CD8-positive, alpha-beta memory T cell (primary cell): ENCODE data around the gene ZNF221. TPM values are rescaled to one million over a fixed set of nuclear protein-coding genes. Genes with fewer than 3 reads are reported as not detected.
A peak's percentile ranks its signal among the peaks of the same experiment; 100 is the strongest.

Experiments used
- CTCF ChIA-PET: fragments of 350-600 bp; sonication (Branson Sonifier 250); formaldehyde crosslinking; loops from one replicate; lab custom pipeline; 2021; ENCODE audit warnings: antibody characterized with exemption; lab: Charles Lee
- POLR2A ChIA-PET: fragments of 350-600 bp; sonication (Branson Sonifier 250); formaldehyde crosslinking; loops from one replicate; lab custom pipeline; 2021; ENCODE audit warnings: antibody characterized with exemption; lab: Charles Lee
- DNase-seq, 5 donors: peaks; one replicate each; pipeline versions ENCODE4 v3.0.0 to v3.0.0-alpha.2; 2020 to 2022; ENCODE audit warnings: mixed read lengths in 1 of 5
- H3K27ac ChIP-seq: one replicate; pipeline ENCODE4 v1.7.0; 2013; ENCODE audit warnings: low read depth, mild to moderate bottlenecking, low read length, moderate library complexity
- H3K27me3 ChIP-seq: 2 replicates; pipeline ENCODE4 v1.7.0; 2013; ENCODE audit warnings: low read length, mild to moderate bottlenecking; ENCODE audit not compliant: insufficient read depth, poor library complexity, severe bottlenecking
- H3K36me3 ChIP-seq: 2 replicates; pipeline ENCODE4 v1.7.0; 2013; ENCODE audit warnings: mild to moderate bottlenecking, low read length, moderate library complexity; ENCODE audit not compliant: insufficient read depth
- H3K4me1 ChIP-seq: 2 replicates; pipeline ENCODE4 v1.7.0; 2013; ENCODE audit warnings: mild to moderate bottlenecking, low read length, moderate library complexity; ENCODE audit not compliant: insufficient read depth
- H3K4me3 ChIP-seq: 2 replicates; pipeline ENCODE4 v1.7.0; 2013; ENCODE audit warnings: mild to moderate bottlenecking, low read length
- H3K9me3 ChIP-seq: 2 replicates; pipeline ENCODE4 v1.7.0; 2013; ENCODE audit warnings: mild to moderate bottlenecking, low read length
- H3K27ac Mint-ChIP-seq, 8 donors: one replicate each; pipeline ENCODE4 v1.8.0; 2020 to 2021; ENCODE audit warnings: mixed read lengths in 8 of 8, mild to moderate bottlenecking in 6 of 8, inconsistent platforms in 3 of 8, moderate library complexity in 3 of 8
- H3K27me3 Mint-ChIP-seq, 2 donors: one replicate each; pipeline ENCODE4 v1.8.0; 2020 to 2021; ENCODE audit warnings: mixed read lengths in 2 of 2, mild to moderate bottlenecking in 1 of 2, moderate library complexity in 1 of 2
- H3K36me3 Mint-ChIP-seq, 3 donors: one replicate each; pipeline ENCODE4 v1.8.0; 2020 to 2021; ENCODE audit warnings: mixed read lengths in 3 of 3, inconsistent platforms in 1 of 3, mild to moderate bottlenecking in 1 of 3
- H3K4me1 Mint-ChIP-seq, 3 donors: one replicate each; pipeline ENCODE4 v1.8.0; 2020 to 2021; ENCODE audit warnings: mixed read lengths in 3 of 3, inconsistent platforms in 1 of 3, mild to moderate bottlenecking in 1 of 3
- H3K4me3 Mint-ChIP-seq, 7 donors: one replicate each; pipeline ENCODE4 v1.8.0; 2020 to 2021; ENCODE audit warnings: mixed read lengths in 7 of 7, mild to moderate bottlenecking in 6 of 7, moderate library complexity in 4 of 7, inconsistent platforms in 2 of 7
- H3K9me3 Mint-ChIP-seq, 5 donors: one replicate each; pipeline ENCODE4 v1.8.0; 2020 to 2022; ENCODE audit warnings: mixed read lengths in 5 of 5, mild to moderate bottlenecking in 3 of 5, moderate library complexity in 2 of 5, inconsistent platforms in 1 of 5
- polyA plus RNA-seq: library from polyadenylated mRNA; unstranded; fragments of 300-500 nt; fragmentation: Illumina TruSeq; gene quantifications from one replicate; pipeline ENCODE4 v1.2.3, GENCODE V29; 2021
- total RNA-seq, 2 experiments: library from RNA; stranded (reverse); gene quantifications; one replicate each; pipeline ENCODE4 v1.2.3, GENCODE V29; 2021

Gene ZNF221
- total and polyA plus RNA-seq, 3 experiments from 2014 or later: 1.7 to 3.3 (median 1.8) TPM

DNA sequence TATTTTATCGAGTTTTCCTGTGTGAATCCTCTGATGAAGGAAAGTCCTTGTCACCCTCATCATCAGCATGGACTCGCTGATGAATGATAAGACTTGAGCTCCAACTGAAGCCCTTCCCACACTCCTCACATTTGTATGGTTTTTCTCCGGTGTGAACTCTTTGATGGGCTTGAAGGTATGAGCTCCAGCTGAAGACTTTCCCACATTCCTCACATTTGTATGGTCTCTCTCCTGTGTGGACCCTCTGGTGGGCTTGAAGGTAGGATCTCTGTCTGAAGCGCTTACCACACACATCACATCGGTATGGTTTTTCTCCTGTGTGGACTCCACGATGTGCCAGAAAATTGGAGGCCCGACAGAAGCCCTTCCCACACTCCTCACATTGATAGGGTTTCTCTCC lies 37.6 kb upstream of the ZNF221 start:
- Histone ChIP-seq H3K27me3 (no peaks in the 10 kb centered on the region), H3K9me3 (peaks cover 74% of the 10 kb centered on the region), H3K4me1 (no peaks in the 10 kb centered on the region), H3K27ac (no peak overlapping the region), H3K4me3 (no peak overlapping the region), H3K36me3 (peaks cover 49% of the 10 kb centered on the region)
- no peak for DNase-seq
- no peaks in the 10 kb centered on the region for H3K4me1 Mint-ChIP-seq
- peaks cover 36 to 88% (median 57%) of the 10 kb centered on the region in 3 donors for H3K36me3 Mint-ChIP-seq
- POLR2A ChIA-PET: interaction anchor here (0.5 kb wide), 1 partner anchor 9 kb away, joined by 3 read pairs; no protein-coding TSS in a partner anchor
- H3K27me3 Mint-ChIP-seq: no peaks in the 10 kb centered on the region
- H3K27ac Mint-ChIP-seq: no peak overlapping the region
- H3K4me3 Mint-ChIP-seq: no peak overlapping the region
- peaks cover 77 to 98% (median 95%) of the 10 kb centered on the region in 5 donors for H3K9me3 Mint-ChIP-seq
- CTCF ChIA-PET: no interaction called here

DNA sequence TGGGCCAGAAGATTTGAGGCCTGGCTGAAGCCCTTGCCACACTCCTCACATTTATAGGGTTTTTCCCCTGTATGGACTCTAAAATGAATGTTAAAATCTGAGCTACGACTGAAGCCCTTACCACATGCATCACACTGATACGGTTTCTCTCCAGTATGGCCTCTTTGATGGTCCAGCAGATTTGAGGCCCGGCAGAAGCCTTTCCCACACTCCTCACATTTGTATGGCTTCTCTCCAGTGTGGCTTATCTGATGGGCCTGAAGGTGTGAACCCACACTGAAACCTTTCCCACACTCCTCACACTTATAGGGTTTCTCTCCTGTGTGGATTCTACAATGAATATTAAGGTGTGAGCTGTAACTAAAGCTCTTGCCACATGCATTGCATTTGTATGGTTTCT lies 37.0 kb upstream of the ZNF221 start:
- ChIA-PET POLR2A (no interaction called here), CTCF (no interaction called here)
- Histone ChIP-seq H3K27ac (no peak overlapping the region), H3K36me3 (peaks cover 56% of the 10 kb centered on the region), H3K4me3 (peak overlapping the region; percentile 8), H3K9me3 (peaks cover 79% of the 10 kb centered on the region), H3K27me3 (no peaks in the 10 kb centered on the region), H3K4me1 (no peaks in the 10 kb centered on the region)
- H3K4me1 Mint-ChIP-seq: no peaks in the 10 kb centered on the region
- H3K9me3 Mint-ChIP-seq: peaks cover 70 to 98% (median 94%) of the 10 kb centered on the region in 5 donors
- peaks cover 43 to 90% (median 64%) of the 10 kb centered on the region in 3 donors for H3K36me3 Mint-ChIP-seq
- no peaks in the 10 kb centered on the region for H3K27me3 Mint-ChIP-seq
- no peak overlapping the region for H3K4me3 Mint-ChIP-seq
- no peak for DNase-seq
- H3K27ac Mint-ChIP-seq: no peak overlapping the region

DNA sequence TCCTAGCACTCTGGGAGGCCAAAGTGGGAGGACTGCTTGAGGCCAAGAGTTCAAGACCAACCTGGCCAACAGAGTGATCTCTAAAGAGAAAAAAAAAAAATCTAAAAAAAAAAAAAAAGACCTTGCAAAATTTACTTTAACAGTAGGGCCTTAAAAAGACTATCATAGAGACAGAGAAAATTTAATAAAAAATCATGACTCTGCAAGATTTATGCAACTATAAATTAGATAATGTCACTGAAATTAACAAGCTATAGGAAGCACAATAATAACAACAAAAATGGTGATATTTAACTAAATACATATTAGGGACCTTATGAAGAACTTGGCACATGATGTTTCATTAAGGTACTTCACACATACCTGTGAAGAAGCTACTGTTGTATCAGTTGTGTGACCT lies 27.2 kb upstream of the ZNF221 start:
- Histone ChIP-seq H3K27me3 (no peaks in the 10 kb centered on the region), H3K4me3 (no peak overlapping the region), H3K4me1 (no peaks in the 10 kb centered on the region), H3K36me3 (peaks cover 79% of the 10 kb centered on the region), H3K9me3 (peaks cover 8% of the 10 kb centered on the region), H3K27ac (no peak overlapping the region)
- peaks cover 0 to 5% (median 0%) of the 10 kb centered on the region in 3 donors for H3K4me1 Mint-ChIP-seq
- POLR2A ChIA-PET: no interaction called here
- peaks cover 75 to 97% (median 95%) of the 10 kb centered on the region in 3 donors for H3K36me3 Mint-ChIP-seq
- peaks cover 22 to 63% (median 30%) of the 10 kb centered on the region in 5 donors for H3K9me3 Mint-ChIP-seq
- CTCF ChIA-PET: no interaction called here
- no peak overlapping the region for H3K4me3 Mint-ChIP-seq
- no peak overlapping the region for H3K27ac Mint-ChIP-seq
- H3K27me3 Mint-ChIP-seq: no peaks in the 10 kb centered on the region
- DNase-seq: no peak

DNA sequence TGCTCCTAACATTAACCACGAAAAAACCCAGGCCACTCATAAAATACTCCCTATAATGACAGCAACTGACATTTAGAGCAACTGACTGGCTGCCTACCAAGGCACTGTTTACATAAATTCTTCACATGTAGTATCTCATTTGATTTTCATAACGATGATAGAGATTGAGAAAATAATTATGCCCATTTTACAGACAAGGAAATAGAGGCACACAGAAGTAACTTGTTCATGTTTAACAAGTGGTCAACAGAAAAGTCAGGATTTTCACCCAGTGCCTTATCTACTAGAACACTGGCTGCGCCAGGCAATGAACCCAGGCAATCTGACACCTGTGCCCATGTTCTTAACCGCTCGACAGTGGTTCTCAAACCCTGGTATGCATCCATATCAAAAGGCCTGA lies 22.2 kb upstream of the ZNF221 start:
- H3K27me3 Mint-ChIP-seq: no peaks in the 10 kb centered on the region
- DNase-seq: no peak
- peaks cover 67% of the 10 kb centered on the region for H3K36me3 ChIP-seq
- H3K4me1 ChIP-seq: peaks cover 2% of the 10 kb centered on the region
- H3K9me3 Mint-ChIP-seq: peaks cover 0 to 24% (median 5%) of the 10 kb centered on the region in 5 donors
- H3K27ac Mint-ChIP-seq: no peak overlapping the region
- no peaks in the 10 kb centered on the region for H3K9me3 ChIP-seq
- H3K27ac ChIP-seq: no peak overlapping the region
- H3K4me1 Mint-ChIP-seq: peaks cover 15 to 34% (median 22%) of the 10 kb centered on the region in 3 donors
- peak overlapping the region in 1 of 7 donors; percentile 26 for H3K4me3 Mint-ChIP-seq
- H3K4me3 ChIP-seq: no peak overlapping the region
- no peaks in the 10 kb centered on the region for H3K27me3 ChIP-seq
- ChIA-PET CTCF (no interaction called here), POLR2A (no interaction called here)
- peaks cover 57 to 90% (median 83%) of the 10 kb centered on the region in 3 donors for H3K36me3 Mint-ChIP-seq

DNA sequence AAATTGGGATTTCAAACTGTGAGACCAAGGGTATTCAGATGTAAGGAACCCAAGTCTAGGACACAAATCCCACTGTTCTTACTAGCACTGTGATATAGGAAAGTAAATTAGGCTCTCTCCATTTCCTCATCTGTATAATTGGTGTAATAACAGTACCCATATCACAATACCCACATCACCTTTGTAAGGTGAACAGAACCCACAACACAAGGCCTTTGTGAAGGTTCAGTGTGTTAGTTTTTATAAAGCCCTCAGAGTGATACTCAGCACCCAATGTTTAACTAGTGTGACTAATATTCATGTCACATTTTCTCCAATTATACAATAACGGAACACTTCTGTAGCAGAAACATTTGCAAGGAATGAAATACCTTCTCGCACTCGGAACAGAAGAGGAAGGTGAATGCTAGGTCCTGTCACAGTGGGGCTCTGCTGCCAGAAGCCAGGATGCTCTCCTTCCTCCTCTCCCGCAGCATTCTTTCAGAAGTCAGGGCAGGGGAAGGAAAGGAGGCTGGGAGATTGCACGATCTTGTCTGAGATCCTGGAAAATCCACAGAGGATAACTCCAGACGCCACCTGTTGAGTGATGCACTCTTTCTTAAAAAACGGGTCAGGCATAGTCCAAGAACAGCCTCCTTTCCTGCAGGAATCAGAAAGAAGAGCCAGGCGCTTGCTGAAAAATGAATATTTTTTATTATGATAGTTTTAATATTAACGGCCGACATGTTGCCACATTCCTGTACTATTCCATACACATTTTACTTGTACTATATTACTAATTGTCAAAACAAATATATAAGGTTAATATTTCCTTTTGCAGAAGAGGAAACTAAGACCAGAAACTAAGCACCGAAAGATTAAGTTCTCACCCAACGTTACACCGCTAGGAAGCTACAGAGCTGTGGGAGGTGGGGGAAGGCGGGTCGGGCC lies 16.7 kb upstream of the ZNF221 start:
- Mint-ChIP-seq H3K27me3 (peaks cover 0 to 2% of the 10 kb centered on the region in 2 donors), H3K27ac (peak overlapping the region; percentile 86 to 98 (median 94)), H3K9me3 (peaks cover 0 to 2% (median 0%) of the 10 kb centered on the region in 5 donors), H3K4me3 (peak overlapping the region; percentile 94 to 97 (median 97)), H3K36me3 (peaks cover 22 to 49% (median 34%) of the 10 kb centered on the region in 3 donors), H3K4me1 (peaks cover 29 to 50% (median 43%) of the 10 kb centered on the region in 3 donors)
- POLR2A ChIA-PET: interaction anchor here (0.6 to 1.2 kb wide), 3 partner anchors 67 to 566 kb away, joined by 3 to 4 read pairs (median 4); partner anchors contain the start of genes ZNF180 and ZNF235
- Histone ChIP-seq H3K4me3 (peak overlapping the region; percentile 73), H3K4me1 (peaks cover 13% of the 10 kb centered on the region), H3K27ac (peak overlapping the region; percentile 77), H3K9me3 (no peaks in the 10 kb centered on the region), H3K27me3 (no peaks in the 10 kb centered on the region), H3K36me3 (peaks cover 26% of the 10 kb centered on the region)
- DNase-seq: no peak
- CTCF ChIA-PET: interaction anchor here (1.2 to 1.9 kb wide), 3 partner anchors 16 to 161 kb away, joined by 3 to 8 read pairs (median 7); partner anchors contain the start of genes ZNF221 and ZNF222

DNA sequence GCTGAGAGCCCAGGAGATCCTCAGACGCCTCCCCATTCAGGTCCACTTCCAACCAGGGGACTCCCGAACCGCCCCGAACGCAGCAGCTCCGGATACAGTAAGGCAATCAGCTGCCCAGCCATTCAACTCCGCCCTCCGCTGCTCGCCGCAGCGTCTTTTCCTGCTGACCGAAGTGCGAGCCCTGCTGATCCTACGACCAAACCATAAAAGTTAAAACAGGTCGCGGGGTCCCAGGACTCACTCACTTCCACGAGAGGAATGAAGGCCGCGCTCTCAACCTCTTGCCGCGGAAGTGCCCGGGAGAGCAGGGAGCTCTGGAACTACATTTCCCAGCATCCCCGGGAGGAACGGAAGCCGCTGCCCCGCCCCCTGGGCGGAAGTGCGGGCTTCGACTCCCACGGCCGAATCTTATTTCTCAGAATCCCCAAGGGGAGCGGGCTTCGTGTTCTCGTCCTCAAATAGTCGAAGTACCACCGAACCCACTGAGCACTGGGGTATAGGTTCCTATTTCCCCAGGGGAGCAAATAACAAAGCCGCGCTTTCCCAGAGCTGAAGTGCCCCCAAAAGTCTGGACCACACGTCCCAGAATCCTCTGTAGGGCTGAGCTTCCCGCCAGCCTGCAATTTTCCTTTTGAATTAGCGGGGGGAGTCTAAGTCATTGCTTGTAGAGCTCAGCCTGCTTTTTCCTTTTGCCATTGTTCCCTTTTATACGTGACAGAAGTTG lies 15.9 kb upstream of the ZNF221 start, which contains the start of gene ZNF45:
Gene ZNF45, minus strand, starts transcription at position 298 of the 724 bp plus-strand sequence. CDS start 13,097 bp downstream, outside the sequence.
- peaks cover 3 to 7% (median 5%) of the 10 kb centered on the region in 5 donors for H3K9me3 Mint-ChIP-seq
- POLR2A ChIA-PET: interaction anchor here (0.5 to 1.2 kb wide), 5 partner anchors 66 to 565 kb away, joined by 3 to 4 read pairs (median 4); partner anchors contain the start of genes ZNF180 and ZNF235
- H3K27ac Mint-ChIP-seq: peak within 1 kb of the TSS; percentile 86 to 98 (median 94)
- peaks cover 29 to 50% (median 43%) of the 10 kb centered on the region in 3 donors for H3K4me1 Mint-ChIP-seq
- Histone ChIP-seq H3K4me1 (peaks cover 13% of the 10 kb centered on the region), H3K27me3 (no peaks in the 10 kb centered on the region), H3K27ac (peak within 1 kb of the TSS; percentile 77), H3K36me3 (peaks cover 18% of the 10 kb centered on the region), H3K9me3 (no peaks in the 10 kb centered on the region), H3K4me3 (peak within 1 kb of the TSS; percentile 73)
- CTCF ChIA-PET: interaction anchor here (0.6 to 1.9 kb wide), 5 partner anchors 13 to 160 kb away, joined by 3 to 8 read pairs (median 3); partner anchors contain the start of genes ZNF221 and ZNF222
- peak; percentile 78 to 89 (median 83) for DNase-seq
- H3K4me3 Mint-ChIP-seq: peak within 1 kb of the TSS; percentile 94 to 97 (median 97)
- peaks cover 3 to 4% of the 10 kb centered on the region in 2 donors for H3K27me3 Mint-ChIP-seq
- peaks cover 14 to 41% (median 30%) of the 10 kb centered on the region in 3 donors for H3K36me3 Mint-ChIP-seq

DNA sequence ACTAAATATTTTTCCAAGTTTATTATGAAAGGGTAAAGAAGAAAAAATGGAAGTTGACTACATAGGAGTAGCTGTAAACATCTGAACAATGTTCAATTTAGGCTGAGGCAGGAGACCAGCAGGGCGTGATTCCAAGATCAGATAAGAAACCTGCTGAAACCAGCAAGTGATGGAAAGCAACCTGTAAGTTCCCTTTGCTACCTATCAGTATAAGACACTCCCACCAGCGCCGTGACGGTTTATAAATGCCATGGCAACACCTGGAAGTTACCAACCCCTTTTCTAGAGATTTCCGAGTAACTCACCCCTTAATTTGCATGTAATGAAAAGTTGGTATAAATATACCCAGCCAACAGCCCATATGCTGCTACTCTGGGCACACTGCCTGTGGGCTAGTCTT lies 14.8 kb upstream of the ZNF221 start:
- no peak for DNase-seq
- Mint-ChIP-seq H3K27ac (peak overlapping the region in 2 of 8 donors; percentile 47 to 98), H3K36me3 (peaks cover 11 to 31% (median 22%) of the 10 kb centered on the region in 3 donors), H3K4me3 (peak overlapping the region in 6 of 7 donors; percentile 59 to 97 (median 95)), H3K4me1 (peaks cover 24 to 43% (median 35%) of the 10 kb centered on the region in 3 donors), H3K27me3 (peaks cover 8% of the 10 kb centered on the region in 2 donors), H3K9me3 (peaks cover 7 to 11% (median 8%) of the 10 kb centered on the region in 5 donors)
- Histone ChIP-seq H3K9me3 (no peaks in the 10 kb centered on the region), H3K27me3 (no peaks in the 10 kb centered on the region), H3K27ac (no peak overlapping the region), H3K4me1 (peaks cover 13% of the 10 kb centered on the region), H3K36me3 (peaks cover 13% of the 10 kb centered on the region), H3K4me3 (no peak overlapping the region)
- CTCF ChIA-PET: interaction anchor here (1.9 kb wide), 1 partner anchor 15 kb away, joined by 8 read pairs; the partner anchor contains the start of gene ZNF221
- POLR2A ChIA-PET: no interaction called here
